T-cell (primary cell): ENCODE measurements around the gene MRPS27. TPM values are rescaled to one million over a fixed set of nuclear protein-coding genes. Genes with fewer than 3 reads are reported as not detected.

ENCODE experiments used
- ATAC-seq, 4 experiments: fragments of 200-7000 bp in 3 of 4; fragments of 150-1000 bp in 1 of 4; cut with Tn5 transposase; replicated peaks in 1 of 4; 1 replicate in 3 of 4; 2 replicates in 1 of 4; pipeline ENCODE4 v1.10.0; 2021; ENCODE audit warnings: moderate library complexity in 3 of 4, mild to moderate bottlenecking in 2 of 4, moderate number of reproducible peaks in 1 of 4
- CTCF ChIA-PET, 2 donors: fragments of 300-600 bp; sonication (Branson Sonifier 250); formaldehyde crosslinking; loops; one replicate each; lab custom pipeline; 2022; ENCODE audit warnings: antibody characterized with exemption in 2 of 2; lab: Charles Lee
- POLR2A ChIA-PET, 2 donors: fragments of 300-600 bp; sonication (Branson Sonifier 250); formaldehyde crosslinking; loops; one replicate each; lab custom pipeline; 2022; ENCODE audit warnings: antibody characterized with exemption in 2 of 2; lab: Charles Lee
- DNase-seq, 35 experiments: peaks; one replicate each; pipeline versions ENCODE4 v3.0.0 to v3.0.0-alpha.2; 2013 to 2023
- H3K27ac ChIP-seq: one replicate; pipeline ENCODE4 v1.5.1; 2013; ENCODE audit warnings: low read length
- H3K27me3 ChIP-seq, 2 experiments: replicated peaks in 1 of 2; 1 replicate in 1 of 2; 2 replicates in 1 of 2; pipeline versions ENCODE4 v1.6.1 to v1.7.0; 2013; ENCODE audit warnings: low read length in 1 of 2, mixed read lengths in 1 of 2; ENCODE audit not compliant: control insufficient read depth in 2 of 2, insufficient read depth in 2 of 2; ENCODE audit errors: extremely low read depth in 1 of 2
- H3K36me3 ChIP-seq, 2 donors: 1 replicate in 1 of 2; 2 replicates in 1 of 2; pipeline versions ENCODE4 v1.6.1 to v1.7.0; 2013; ENCODE audit warnings: low read length in 1 of 2; ENCODE audit not compliant: control insufficient read depth in 2 of 2, insufficient read depth in 1 of 2; ENCODE audit errors: extremely low read depth in 1 of 2
- H3K4me1 ChIP-seq, 2 experiments: 1 replicate in 1 of 2; 2 replicates in 1 of 2; pipeline versions ENCODE4 v1.6.1 to v1.7.0; 2013; ENCODE audit warnings: low read length in 2 of 2, mixed read lengths in 1 of 2; ENCODE audit not compliant: insufficient read depth in 2 of 2, control insufficient read depth in 1 of 2; ENCODE audit errors: extremely low read depth in 1 of 2
- H3K4me3 ChIP-seq, 2 donors: 1 replicate in 1 of 2; 2 replicates in 1 of 2; pipeline versions ENCODE4 v1.5.1 to v1.7.0; 2013; ENCODE audit warnings: mild to moderate bottlenecking in 2 of 2, low read length in 1 of 2, moderate library complexity in 1 of 2; ENCODE audit not compliant: control insufficient read depth in 1 of 2; ENCODE audit errors: extremely low read depth in 1 of 2
- H3K9me3 ChIP-seq: 2 replicates; pipeline ENCODE4 v1.7.0; 2013
- H3K27ac Mint-ChIP-seq, 2 donors: one replicate each; pipeline ENCODE4 v1.8.0; 2020 to 2021; ENCODE audit warnings: mild to moderate bottlenecking in 2 of 2, mixed read lengths in 2 of 2
- H3K27me3 Mint-ChIP-seq, 2 donors: one replicate each; pipeline ENCODE4 v1.8.0; 2021 to 2022; ENCODE audit warnings: mixed read lengths in 2 of 2
- H3K36me3 Mint-ChIP-seq: one replicate; pipeline ENCODE4 v1.8.0; 2021; ENCODE audit warnings: mixed read lengths
- H3K4me1 Mint-ChIP-seq, 3 donors: one replicate each; pipeline ENCODE4 v1.8.0; 2020 to 2022; ENCODE audit warnings: mixed read lengths in 3 of 3, mild to moderate bottlenecking in 1 of 3
- H3K4me3 Mint-ChIP-seq, 3 donors: one replicate each; pipeline ENCODE4 v1.8.0; 2020 to 2022; ENCODE audit warnings: mild to moderate bottlenecking in 3 of 3, mixed read lengths in 3 of 3, moderate library complexity in 3 of 3
- H3K9me3 Mint-ChIP-seq, 3 donors: one replicate each; pipeline ENCODE4 v1.8.0; 2020 to 2022; ENCODE audit warnings: mixed read lengths in 3 of 3
- WGBS: methylation state at CpG from one replicate; pipeline ENCODE4 v1.1.5; 2013; ENCODE audit warnings: missing lambda C conversion rate; ENCODE audit not compliant: insufficient coverage; 5-methylcytosine and 5-hydroxymethylcytosine counted together
- total RNA-seq, 35 experiments: library from RNA in 6 of 35; stranded (reverse) in 6 of 35; fragments of 120-200 nt in 1 of 35; gene quantifications; one replicate each; pipeline versions ENCODE4 v1.2.1 to v1.2.4 and lab custom pipeline; 2013 to 2026

Gene MRPS27
- total RNA-seq, 5 donors from 2014 or later (not counting 1 experiment from before 2014, with no cell fraction given) = 34.4 to 43.3 (median 39.7) TPM

GRCh38 chr5:72216756-72217155, 103.3 kb downstream of the MRPS27 start:
- Histone ChIP-seq H3K27me3 (no peaks in the 10 kb centered on the region), H3K36me3 (peaks cover 15 to 42% of the 10 kb centered on the region in 2 donors), H3K4me1 (no peaks in the 10 kb centered on the region), H3K4me3 (no peak overlapping the region), H3K27ac (no peak overlapping the region), H3K9me3 (no peaks in the 10 kb centered on the region)
- Mint-ChIP-seq H3K4me3 (no peak overlapping the region), H3K4me1 (no peaks in the 10 kb centered on the region), H3K9me3 (no peaks in the 10 kb centered on the region), H3K27me3 (no peaks in the 10 kb centered on the region), H3K27ac (no peak overlapping the region), H3K36me3 (peaks cover 42% of the 10 kb centered on the region)
- no CpG with 5 or more reads among the region's 3 CpGs for WGBS
- DNase-seq (no peak), ATAC-seq (no peak)
- ChIA-PET CTCF (interaction anchor here in 1 of 2 donors (1.3 kb wide), 1 partner anchor 81 kb away, joined by 3 read pairs; no protein-coding TSS in a partner anchor), POLR2A (interaction anchor here in 1 of 2 donors (0.5 kb wide), 1 partner anchor 91 kb away, joined by 3 read pairs; no protein-coding TSS in a partner anchor)

- ChIA-PET POLR2A (no interaction called here), CTCF (no interaction called here)
- Histone ChIP-seq H3K4me1 (no peaks in the 10 kb centered on the region), H3K36me3 (peaks cover 9 to 17% of the 10 kb centered on the region in 2 donors), H3K27me3 (no peaks in the 10 kb centered on the region), H3K4me3 (no peak overlapping the region), H3K27ac (no peak overlapping the region), H3K9me3 (no peaks in the 10 kb centered on the region)
- DNase-seq (no peak), ATAC-seq (peak in 1 of 4 experiments; percentile 6)
- Mint-ChIP-seq H3K27ac (no peak overlapping the region), H3K36me3 (peaks cover 21% of the 10 kb centered on the region), H3K27me3 (no peaks in the 10 kb centered on the region), H3K9me3 (no peaks in the 10 kb centered on the region), H3K4me1 (no peaks in the 10 kb centered on the region), H3K4me3 (no peak overlapping the region)
- 83% methylated on average over 3 of the region's 4 CpGs for WGBS
Observed at GRCh38 chr5:72214168-72214567, 105.9 kb downstream of the MRPS27 start.

- DNase-seq = no peak
- Histone ChIP-seq H3K4me3 (no peak overlapping the region), H3K36me3 (peaks cover 9 to 12% of the 10 kb centered on the region in 2 donors), H3K9me3 (no peaks in the 10 kb centered on the region), H3K4me1 (no peaks in the 10 kb centered on the region), H3K27me3 (no peaks in the 10 kb centered on the region), H3K27ac (no peak overlapping the region)
- CTCF ChIA-PET = interaction anchor here in 1 of 2 donors (1.0 kb wide), 1 partner anchor 95 kb away, joined by 3 read pairs; no protein-coding TSS in a partner anchor
- Mint-ChIP-seq H3K27ac (no peak overlapping the region), H3K9me3 (no peaks in the 10 kb centered on the region), H3K36me3 (peaks cover 14% of the 10 kb centered on the region), H3K27me3 (no peaks in the 10 kb centered on the region), H3K4me3 (no peak overlapping the region), H3K4me1 (no peaks in the 10 kb centered on the region)
- POLR2A ChIA-PET = no interaction called here
- ATAC-seq = no peak
- WGBS = 87% methylated on average over 3 of the region's 4 CpGs
Observed at GRCh38 chr5:72213482-72213881, 106.6 kb downstream of the MRPS27 start.

GRCh38 chr5:72212171-72212570, 107.9 kb downstream of the MRPS27 start:
- Histone ChIP-seq H3K27ac (no peak overlapping the region), H3K4me1 (no peaks in the 10 kb centered on the region), H3K27me3 (no peaks in the 10 kb centered on the region), H3K36me3 (peaks cover 0 to 9% of the 10 kb centered on the region in 2 donors), H3K4me3 (no peak overlapping the region), H3K9me3 (no peaks in the 10 kb centered on the region)
- H3K4me1 Mint-ChIP-seq = no peaks in the 10 kb centered on the region
- no peak overlapping the region for H3K4me3 Mint-ChIP-seq
- DNase-seq (no peak), ATAC-seq (no peak)
- H3K36me3 Mint-ChIP-seq = peaks cover 4% of the 10 kb centered on the region
- ChIA-PET CTCF (no interaction called here), POLR2A (no interaction called here)
- no peaks in the 10 kb centered on the region for H3K9me3 Mint-ChIP-seq
- no peak overlapping the region for H3K27ac Mint-ChIP-seq
- H3K27me3 Mint-ChIP-seq = no peaks in the 10 kb centered on the region
- 100% methylated on average over 1 of the region's 2 CpGs for WGBS

GRCh38 chr5:72210888-72211678, 109.0 kb downstream of the MRPS27 start:
- Mint-ChIP-seq H3K4me1 (no peaks in the 10 kb centered on the region), H3K27me3 (no peaks in the 10 kb centered on the region), H3K9me3 (no peaks in the 10 kb centered on the region), H3K4me3 (no peak overlapping the region), H3K27ac (no peak overlapping the region), H3K36me3 (no peaks in the 10 kb centered on the region)
- H3K27ac ChIP-seq = no peak overlapping the region
- ATAC-seq (no peak), DNase-seq (no peak)
- ChIA-PET POLR2A (no interaction called here), CTCF (no interaction called here)
- H3K27me3 ChIP-seq = no peaks in the 10 kb centered on the region
- 100% methylated on average over 2 of the region's 6 CpGs for WGBS
- H3K9me3 ChIP-seq = no peaks in the 10 kb centered on the region
- H3K36me3 ChIP-seq = peaks cover 0 to 2% of the 10 kb centered on the region in 2 donors
- H3K4me1 ChIP-seq = no peaks in the 10 kb centered on the region
- H3K4me3 ChIP-seq = no peak overlapping the region

- Histone ChIP-seq H3K4me3 (no peak overlapping the region), H3K27me3 (no peaks in the 10 kb centered on the region), H3K4me1 (no peaks in the 10 kb centered on the region), H3K27ac (no peak overlapping the region), H3K36me3 (no peaks in the 10 kb centered on the region), H3K9me3 (no peaks in the 10 kb centered on the region)
- H3K4me3 Mint-ChIP-seq = no peak overlapping the region
- ATAC-seq = no peak
- no peaks in the 10 kb centered on the region for H3K4me1 Mint-ChIP-seq
- ChIA-PET POLR2A (interaction anchor here in 1 of 2 donors (0.8 kb wide), 1 partner anchor 14 kb away, joined by 4 read pairs; no protein-coding TSS in a partner anchor), CTCF (interaction anchor here in 1 of 2 donors (0.6 kb wide), 1 partner anchor 983 kb away, joined by 3 read pairs; no protein-coding TSS in a partner anchor)
- H3K9me3 Mint-ChIP-seq = no peaks in the 10 kb centered on the region
- no peaks in the 10 kb centered on the region for H3K27me3 Mint-ChIP-seq
- DNase-seq = no peak
- H3K36me3 Mint-ChIP-seq = no peaks in the 10 kb centered on the region
- 98% methylated on average over 7 of the region's 10 CpGs for WGBS
- H3K27ac Mint-ChIP-seq = no peak overlapping the region
Observed at GRCh38 chr5:72209147-72210115, 110.6 kb downstream of the MRPS27 start.
